ENCODE data around the gene OLFML1. TPM values are rescaled to one million over a fixed set of nuclear protein-coding genes. Genes with fewer than 3 reads are reported as not detected.
A peak's percentile ranks its signal among the peaks of the same experiment; 100 is the strongest.

The OLFML1 gene
- total RNA-seq, 1 experiment from 2014 or later: not detected

DNA sequence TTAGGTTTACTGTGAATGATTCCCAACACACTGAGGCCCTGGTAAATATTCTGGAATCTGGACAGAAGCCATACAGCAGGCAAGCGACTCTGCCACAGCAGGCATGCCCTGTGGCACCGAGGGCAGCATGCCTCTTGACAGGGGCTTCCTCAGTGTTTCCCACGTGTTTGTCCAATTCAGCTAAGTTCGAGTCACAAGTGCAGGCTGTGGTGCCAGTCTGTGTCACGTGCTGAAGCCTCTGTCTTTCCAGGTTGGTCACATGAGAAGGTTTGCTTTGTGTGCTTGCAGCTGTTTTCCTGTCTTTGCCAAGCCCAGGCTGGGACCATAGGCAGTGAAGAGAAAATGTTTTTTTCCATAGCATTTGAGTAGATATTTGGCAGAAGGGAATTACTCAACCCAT lies 26.1 kb downstream of the OLFML1 start:
- Histone ChIP-seq H3K4me3 (ENCODE audit: low read length) (no peak overlapping the region), H3K9me3 (ENCODE audit: low read length) (no peaks in the 10 kb centered on the region), H3K79me2 (ENCODE audit: low read length) (no peaks in the 10 kb centered on the region), H3K36me3 (ENCODE audit: low read depth, low read length) (no peaks in the 10 kb centered on the region), H2AFZ (ENCODE audit: low read length) (no peak overlapping the region), H3F3A (ENCODE audit: low read length, unreplicated experiment) (no peaks in the 10 kb centered on the region), H3K9ac (ENCODE audit: low read length) (no peak overlapping the region), H3K27me3 (ENCODE audit: low read length) (peaks cover 39% of the 10 kb centered on the region), H3K4me1 (ENCODE audit: insufficient read depth, low read length) (peaks cover 6% of the 10 kb centered on the region; the same call in 1 of the 2 replicates), H3K27ac (ENCODE audit: low read length) (no peak overlapping the region), H4K20me1 (ENCODE audit: low read length) (no peaks in the 10 kb centered on the region), H3K9me2 (replicated peaks; ENCODE audit: low read length) (no peaks in the 10 kb centered on the region), H3K4me2 (ENCODE audit: low read length) (no peak overlapping the region)
- no TSS peak for BruUV-seq (replicated peaks)
- ChIA-PET POLR2A (ENCODE audit: unreplicated experiment) (no interaction called here), CTCF (no interaction called here)
- TF ChIP-seq, protein P1, sequence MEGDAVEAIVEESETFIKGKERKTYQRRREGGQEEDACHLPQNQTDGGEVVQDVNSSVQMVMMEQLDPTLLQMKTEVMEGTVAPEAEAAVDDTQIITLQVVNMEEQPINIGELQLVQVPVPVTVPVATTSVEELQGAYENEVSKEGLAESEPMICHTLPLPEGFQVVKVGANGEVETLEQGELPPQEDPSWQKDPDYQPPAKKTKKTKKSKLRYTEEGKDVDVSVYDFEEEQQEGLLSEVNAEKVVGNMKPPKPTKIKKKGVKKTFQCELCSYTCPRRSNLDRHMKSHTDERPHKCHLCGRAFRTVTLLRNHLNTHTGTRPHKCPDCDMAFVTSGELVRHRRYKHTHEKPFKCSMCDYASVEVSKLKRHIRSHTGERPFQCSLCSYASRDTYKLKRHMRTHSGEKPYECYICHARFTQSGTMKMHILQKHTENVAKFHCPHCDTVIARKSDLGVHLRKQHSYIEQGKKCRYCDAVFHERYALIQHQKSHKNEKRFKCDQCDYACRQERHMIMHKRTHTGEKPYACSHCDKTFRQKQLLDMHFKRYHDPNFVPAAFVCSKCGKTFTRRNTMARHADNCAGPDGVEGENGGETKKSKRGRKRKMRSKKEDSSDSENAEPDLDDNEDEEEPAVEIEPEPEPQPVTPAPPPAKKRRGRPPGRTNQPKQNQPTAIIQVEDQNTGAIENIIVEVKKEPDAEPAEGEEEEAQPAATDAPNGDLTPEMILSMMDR (conservative IDR thresholded peaks at IDR 0.05; ENCODE audit: low read depth, low read length): no peak
- TF ChIP-seq EZH2 (IDR thresholded peaks at IDR 0.05; ENCODE audit: low read length, unreplicated experiment) (no peak), EZH2phosphoT487 (IDR thresholded peaks at IDR 0.05; ENCODE audit: borderline replicate concordance, low read length) (no peak)
- intact Hi-C loops (cut with micrococcal nuclease): loop anchor here (5.0 kb wide), 1 partner anchor 181 kb away; no protein-coding TSS in a partner anchor
- no peak for ATAC-seq
- no peak for DNase-seq

- H3K9ac ChIP-seq (ENCODE audit: low read length): no peak overlapping the region
- no peaks in the 10 kb centered on the region for H3K79me2 ChIP-seq (ENCODE audit: low read length)
- peak overlapping the region; percentile 91 for H3K4me3 ChIP-seq (ENCODE audit: low read length)
- no peak overlapping the region for H3K27ac ChIP-seq (ENCODE audit: low read length)
- H4K20me1 ChIP-seq (ENCODE audit: low read length): no peaks in the 10 kb centered on the region
- DNase-seq: no peak
- peaks cover 38% of the 10 kb centered on the region for H3K27me3 ChIP-seq (ENCODE audit: low read length)
- ATAC-seq: peak; percentile 5
- no TSS peak for BruUV-seq (replicated peaks)
- ChIA-PET CTCF (no interaction called here), POLR2A (ENCODE audit: unreplicated experiment) (no interaction called here)
- no peaks in the 10 kb centered on the region for H3K9me3 ChIP-seq (ENCODE audit: low read length)
- peak overlapping the region; percentile 99 for H3K4me2 ChIP-seq (ENCODE audit: low read length)
- no peaks in the 10 kb centered on the region for H3F3A ChIP-seq (ENCODE audit: low read length, unreplicated experiment)
- H3K36me3 ChIP-seq (ENCODE audit: low read depth, low read length): no peaks in the 10 kb centered on the region
- intact Hi-C loops (cut with micrococcal nuclease): loop anchor here (5.0 kb wide), 1 partner anchor 180 kb away; no protein-coding TSS in a partner anchor
- H3K4me1 ChIP-seq (ENCODE audit: insufficient read depth, low read length): peaks cover 6% of the 10 kb centered on the region; the same call in 1 of the 2 replicates
- H2AFZ ChIP-seq (ENCODE audit: low read length): peak overlapping the region; percentile 100
- TF ChIP-seq EZH2 (IDR thresholded peaks at IDR 0.05; ENCODE audit: low read length, unreplicated experiment) (no peak), EZH2phosphoT487 (IDR thresholded peaks at IDR 0.05; ENCODE audit: borderline replicate concordance, low read length) (no peak)
- TF ChIP-seq, protein P1 (conservative IDR thresholded peaks at IDR 0.05; ENCODE audit: low read depth, low read length): no peak
- no peaks in the 10 kb centered on the region for H3K9me2 ChIP-seq (replicated peaks; ENCODE audit: low read length)
Observed at GRCh38 chr11:7512525-7513233, 27.4 kb downstream of the OLFML1 start.
